HCT116 (cell line): ENCODE results near the gene WNK2. TPM values are rescaled to one million over a fixed set of nuclear protein-coding genes. Genes with fewer than 3 reads are reported as not detected.

Experiments used
- ATAC-seq: fragments of 200-7000 bp; cut with Tn5 transposase; 2 replicates; pipeline ENCODE4 v1.9.1; 2020; ENCODE audit warnings: mild to moderate bottlenecking, moderate library complexity
- BruUV-seq: library from RNA; stranded (reverse); fragments of 400-500 nt; replicated peaks from 2 replicates; lab custom pipeline; 2021; lab: Mats Ljungman, UMichigan
- CTCF ChIA-PET: fragments of 300-600 bp; sonication (Branson Sonifier 250); formaldehyde crosslinking; loops from one replicate; lab custom pipeline; 2021; ENCODE audit warnings: antibody characterized with exemption; lab: Charles Lee
- POLR2A ChIA-PET: fragments of 300-600, 350-600 bp; sonication (Branson Sonifier 250); formaldehyde crosslinking; loops from one replicate; lab custom pipeline; 2021; ENCODE audit warnings: antibody characterized with exemption; lab: Charles Lee
- RAD21 ChIA-PET, 2 experiments: fragments of 300-600 bp; sonication (Branson Sonifier 250); formaldehyde crosslinking; loops; one replicate each; lab custom pipeline; 2023; ENCODE audit warnings: low total read pairs in 2 of 2; ENCODE audit not compliant: uncharacterized antibody in 2 of 2, unreplicated experiment in 2 of 2, low non-redundant PET in 1 of 2; lab: Charles Lee
- DNase-seq: peaks from one replicate; pipeline ENCODE4 v3.0.0-alpha.2; 2010; ENCODE audit warnings: low read depth, low spot score
- H2AFZ ChIP-seq: fragments of 200-600 bp; shearing (Covaris generic), sonication (generic); 2 replicates; pipeline ENCODE4 v1.6.1; 2017; ENCODE audit warnings: low read depth, mixed run types, mixed read lengths, antibody characterized with exemption, low read length; ENCODE audit not compliant: poor library complexity, severe bottlenecking
- H3K27ac ChIP-seq: 2 replicates; pipeline ENCODE4 v1.5.1; 2012; ENCODE audit warnings: low read depth, low read length
- H3K27me3 ChIP-seq: fragments of 200-600 bp; sonication (generic); 2 replicates; pipeline ENCODE4 v1.6.1; 2016; ENCODE audit warnings: mixed run types, low read length, mixed read lengths; ENCODE audit not compliant: insufficient read depth
- H3K36me3 ChIP-seq, 2 experiments: fragments of 200-500 bp in 1 of 2; fragments of 200-600 bp in 1 of 2; sonication (Bioruptor generic) in 1 of 2; sonication (generic) in 1 of 2; 2 replicates each; pipeline versions ENCODE4 v1.5.1 to v1.6.1; 2014 to 2016; ENCODE audit warnings: low read length in 2 of 2, inconsistent platforms in 1 of 2, mixed read lengths in 1 of 2, mixed run types in 1 of 2; ENCODE audit not compliant: insufficient read depth in 2 of 2, control insufficient read depth in 1 of 2
- H3K4me1 ChIP-seq, 2 experiments: fragments of 200-600 bp in 1 of 2; sonication (generic) in 1 of 2; 2 replicates each; pipeline versions ENCODE4 v1.5.1 to v1.6.1; 2012 to 2017; ENCODE audit warnings: low read length in 2 of 2, inconsistent platforms in 1 of 2, mild to moderate bottlenecking in 1 of 2, mixed read lengths in 1 of 2, mixed run types in 1 of 2, moderate library complexity in 1 of 2; ENCODE audit not compliant: insufficient read depth in 2 of 2, control insufficient read depth in 1 of 2
- H3K4me2 ChIP-seq: fragments of 200-600 bp; sonication (generic); 2 replicates; pipeline ENCODE4 v1.6.1; 2017; ENCODE audit warnings: mixed run types, low read length, mixed read lengths
- H3K4me3 ChIP-seq, 2 experiments: fragments of 200-600 bp in 1 of 2; sonication (generic) in 1 of 2; replicated peaks in 1 of 2; 2 replicates each; pipeline ENCODE4 v1.5.1; 2011 to 2016; ENCODE audit warnings: low read length in 2 of 2, control low read depth in 1 of 2, low read depth in 1 of 2, mild to moderate bottlenecking in 1 of 2, mixed read lengths in 1 of 2, mixed run types in 1 of 2
- H3K79me2 ChIP-seq: fragments of 200-600 bp; sonication (generic); 2 replicates; pipeline ENCODE4 v1.6.1; 2017; ENCODE audit warnings: mild to moderate bottlenecking, mixed run types, low read length, moderate library complexity, mixed read lengths; ENCODE audit not compliant: insufficient read depth
- H3K9ac ChIP-seq: fragments of 200-600 bp; sonication (generic); 2 replicates; pipeline ENCODE4 v1.6.1; 2016; ENCODE audit warnings: low read length, mixed read lengths
- H3K9me2 ChIP-seq: fragments of 200-600 bp; sonication (generic), shearing (Covaris generic); 2 replicates; pipeline ENCODE4 v1.6.1; 2017; ENCODE audit warnings: mixed run types, mild to moderate bottlenecking, moderate library complexity; ENCODE audit not compliant: insufficient read depth
- H3K9me3 ChIP-seq, 2 experiments: fragments of 200-500 bp in 1 of 2; fragments of 200-600 bp in 1 of 2; sonication (Bioruptor generic) in 1 of 2; sonication (generic) in 1 of 2; 2 replicates each; pipeline ENCODE4 v1.6.1; 2014 to 2017; ENCODE audit warnings: low read length in 2 of 2, mixed read lengths in 2 of 2, inconsistent platforms in 1 of 2, low read depth in 1 of 2, mild to moderate bottlenecking in 1 of 2, mixed run types in 1 of 2, moderate library complexity in 1 of 2; ENCODE audit not compliant: control insufficient read depth in 1 of 2, insufficient read depth in 1 of 2
- H4K20me1 ChIP-seq: fragments of 200-600 bp; sonication (generic), shearing (Covaris generic); 2 replicates; pipeline ENCODE4 v1.6.1; 2017; ENCODE audit warnings: mixed run types, mild to moderate bottlenecking, moderate library complexity; ENCODE audit not compliant: insufficient read depth
- CEBPB ChIP-seq: IDR thresholded peaks from 2 replicates; pipeline ENCODE4 v1.6.1; 2012; ENCODE audit warnings: low read depth
- CTCF ChIP-seq, 3 experiments: fragments of 200-600 bp in 1 of 3; sonication (generic) in 1 of 3; IDR thresholded peaks in 2 of 3; conservative IDR thresholded peaks in 1 of 3; 2 replicates each; pipeline ENCODE4 v1.5.1; 2012 to 2017; ENCODE audit warnings: low read depth in 2 of 3, low read length in 2 of 3, antibody characterized with exemption in 1 of 3, borderline replicate concordance in 1 of 3, control low read depth in 1 of 3, mild to moderate bottlenecking in 1 of 3, mixed read lengths in 1 of 3, mixed run types in 1 of 3, moderate library complexity in 1 of 3; ENCODE audit not compliant: insufficient read depth in 1 of 3
- EZH2 ChIP-seq: fragments of 200-600 bp; sonication (generic); IDR thresholded peaks from 2 replicates; pipeline ENCODE4 v1.6.1; 2017; ENCODE audit warnings: antibody characterized with exemption, mixed run types
- FOSL1 ChIP-seq: IDR thresholded peaks from 2 replicates; pipeline ENCODE4 v1.6.1; 2012; ENCODE audit warnings: low read depth
- JUND ChIP-seq: IDR thresholded peaks from 2 replicates; pipeline ENCODE4 v1.6.1; 2012
- REST ChIP-seq: IDR thresholded peaks from 2 replicates; pipeline ENCODE4 v1.6.1; 2012; ENCODE audit warnings: low read depth
- SP1 ChIP-seq: IDR thresholded peaks from 2 replicates; pipeline ENCODE4 v1.6.1; 2012; ENCODE audit warnings: low read depth
- TCF7L2 ChIP-seq: IDR thresholded peaks from 2 replicates; pipeline ENCODE4 v1.7.0; 2011; ENCODE audit warnings: borderline replicate concordance, inconsistent platforms; ENCODE audit not compliant: insufficient read depth, insufficient read length; ENCODE audit errors: extremely low read depth
- ZFX ChIP-seq: fragments of 450-650 bp; IDR thresholded peaks from 2 replicates; pipeline ENCODE4 v1.6.1; 2017
- ZNF274 ChIP-seq: fragments of 200-500 bp; sonication (Bioruptor generic); IDR thresholded peaks from 2 replicates; pipeline ENCODE4 v1.6.1; 2014; ENCODE audit warnings: mild to moderate bottlenecking, low read depth, low read length, inconsistent platforms
- intact Hi-C: fragments of 100-400 bp; cut with micrococcal nuclease; formaldehyde crosslinking; loops from 2 replicates; pipeline ENCODE4 v1.10.0; 2022
- total RNA-seq: library from RNA; stranded (reverse); gene quantifications from one replicate; pipeline ENCODE4 v1.2.1, GENCODE V29; 2021; ENCODE audit not compliant: unreplicated experiment

Gene WNK2
- total RNA-seq, 1 experiment from 2014 or later: 24.4 TPM

DNA sequence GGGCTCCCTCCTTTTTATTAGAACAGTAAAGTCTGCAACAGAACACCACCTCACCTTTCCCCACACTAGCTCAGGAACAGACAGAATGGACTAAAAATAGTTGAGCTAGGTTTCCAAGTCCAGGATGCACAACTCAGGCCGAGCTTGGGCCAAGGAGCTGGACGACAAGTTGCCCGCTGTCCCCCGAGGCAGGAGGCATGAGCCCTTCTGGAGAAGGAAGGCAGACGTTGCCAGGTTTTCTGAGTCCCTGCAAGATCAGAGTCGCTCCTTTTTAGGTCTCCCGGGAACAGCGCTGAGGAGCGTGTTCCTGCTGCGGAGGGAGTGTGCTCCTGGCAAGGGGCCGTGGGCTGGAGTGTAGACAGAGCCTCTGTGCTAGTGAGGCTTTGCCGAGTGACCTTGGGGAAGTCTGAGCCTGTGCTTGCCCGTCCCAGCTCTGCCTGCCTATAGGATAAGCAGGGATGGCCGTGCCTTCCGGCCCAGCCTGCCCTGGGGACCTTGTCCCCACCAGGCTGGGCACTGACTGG, 121.6 kb downstream of the WNK2 start:
- DNase-seq (no peak), ATAC-seq (no peak)
- Histone ChIP-seq H3K79me2 (no peaks in the 10 kb centered on the region), H3K27ac (no peak overlapping the region), H3K27me3 (no peaks in the 10 kb centered on the region), H3K4me1 (no peaks in the 10 kb centered on the region), H4K20me1 (no peaks in the 10 kb centered on the region), H3K9ac (no peak overlapping the region), H3K9me2 (no peaks in the 10 kb centered on the region), H3K4me3 (no peak overlapping the region), H3K4me2 (no peak overlapping the region), H2AFZ (no peak overlapping the region), H3K36me3 (no peaks in the 10 kb centered on the region; a peak in 1 of 4 replicates), H3K9me3 (no peaks in the 10 kb centered on the region)
- ChIA-PET RAD21 (no interaction called here), POLR2A (no interaction called here), CTCF (interaction anchor here (1.0 to 1.9 kb wide), 6 partner anchors 145 to 302 kb away, joined by 3 to 8 read pairs (median 4); partner anchors contain the start of gene FAM120AOS)
- intact Hi-C loops: loop anchor here (2.0 to 10.0 kb wide), 3 partner anchors 197 to 349 kb away; no protein-coding TSS in a partner anchor
- BruUV-seq: no TSS peak
- no peak for TF ChIP-seq CEBPB
- no peak for TF ChIP-seq EZH2

- no peak for DNase-seq
- H3K4me1 ChIP-seq: no peaks in the 10 kb centered on the region
These were observed 122.1 kb downstream of the WNK2 start for GRCh38 chr9:93306081-93306480.

More at GRCh38 chr9:93306081-93306480, 122.1 kb downstream of the WNK2 start:
- TF ChIP-seq TCF7L2: no peak
- no peak for TF ChIP-seq ZFX
- TF ChIP-seq SP1: no peak
- no peak for TF ChIP-seq JUND
- TF ChIP-seq EZH2: no peak
- no peak for TF ChIP-seq CTCF (IDR thresholded peaks at IDR 0.05 in 2 of 3, conservative IDR thresholded peaks at IDR 0.05 in 1 of 3; ENCODE audit: borderline replicate concordance in 1 of 3, insufficient read depth in 1 of 3, low read depth in 2 of 3, low read length in 2 of 3)
- TF ChIP-seq REST: no peak
- no peak for TF ChIP-seq ZNF274
- TF ChIP-seq FOSL1: no peak
- ChIA-PET RAD21 (no interaction called here), POLR2A (no interaction called here), CTCF (interaction anchor here (1.4 to 1.9 kb wide), 3 partner anchors 145 to 186 kb away, joined by 4 to 6 read pairs (median 5); no protein-coding TSS in a partner anchor)
- no peaks in the 10 kb centered on the region for H3K9me2 ChIP-seq
- ATAC-seq: no peak
- H2AFZ ChIP-seq: no peak overlapping the region
- intact Hi-C loops: loop anchor here (10.0 kb wide), 1 partner anchor 259 kb away; no protein-coding TSS in a partner anchor
- H3K27me3 ChIP-seq: no peaks in the 10 kb centered on the region
- H4K20me1 ChIP-seq: no peaks in the 10 kb centered on the region
- no peak overlapping the region for H3K27ac ChIP-seq
- no peaks in the 10 kb centered on the region for H3K9me3 ChIP-seq
- no peak overlapping the region for H3K9ac ChIP-seq
- H3K4me2 ChIP-seq: no peak overlapping the region
- no peaks in the 10 kb centered on the region; a peak in 1 of 4 replicates for H3K36me3 ChIP-seq
- no peaks in the 10 kb centered on the region for H3K79me2 ChIP-seq
- BruUV-seq: no TSS peak
- no peak overlapping the region for H3K4me3 ChIP-seq
